Vagina (tissue), 2 donors: Measurements from ENCODE around the gene TXNL1. TPM values are rescaled to one million over a fixed set of nuclear protein-coding genes. Genes with fewer than 3 reads are reported as not detected.
A peak's percentile ranks its signal among the peaks of the same experiment; 100 is the strongest.
"Not testable (repeated sequence)": the region's sequence is repeated elsewhere in the genome, so short reads cannot be mapped to it uniquely, and the experiment has no call there.

Source experiments
- DNase-seq, 2 donors: peaks; one replicate each; pipeline ENCODE4 v3.0.0-alpha.2; 2017; ENCODE audit errors: extremely low spot score in 2 of 2
- H3K27ac ChIP-seq: fragments of 200-600 bp; sonication (generic); one replicate; pipeline ENCODE4 v1.5.1; 2019
- H3K27me3 ChIP-seq: fragments of 200-600 bp; sonication (generic); one replicate; pipeline ENCODE4 v1.5.1; 2019
- H3K36me3 ChIP-seq, 2 donors: fragments of 200-600 bp; sonication (generic); one replicate each; pipeline ENCODE4 v1.5.1; 2017 to 2019
- H3K4me1 ChIP-seq: fragments of 200-600 bp; sonication (generic); one replicate; pipeline ENCODE4 v1.5.1; 2019
- H3K4me3 ChIP-seq, 2 donors: fragments of 200-600 bp; sonication (generic); 1 replicate in 1 of 2; 2 replicates in 1 of 2; pipeline ENCODE4 v1.5.1; 2016 to 2019
- H3K9me3 ChIP-seq: fragments of 200-600 bp; sonication (generic); one replicate; pipeline ENCODE4 v1.5.1; 2019
- CTCF ChIP-seq, 3 experiments: fragments of 450-650 bp in 2 of 3; fragments of 200-600 bp in 1 of 3; sonication (generic) in 1 of 3; IDR thresholded peaks; one replicate each; pipeline ENCODE4 v1.5.1; 2017 to 2019; ENCODE audit warnings: antibody characterized with exemption in 3 of 3, mild to moderate bottlenecking in 2 of 3, moderate library complexity in 2 of 3
- POLR2A ChIP-seq, 2 donors: fragments of 450-650 bp; IDR thresholded peaks; one replicate each; pipeline ENCODE4 v1.6.1; 2017; ENCODE audit warnings: antibody characterized with exemption in 2 of 2, mild to moderate bottlenecking in 2 of 2, moderate library complexity in 2 of 2
- POLR2AphosphoS5 ChIP-seq, 2 donors: sonication (generic); formaldehyde crosslinking; IDR thresholded peaks; one replicate each; pipeline ENCODE4 v1.9.0; 2017; ENCODE audit warnings: antibody characterized with exemption in 2 of 2, mild to moderate bottlenecking in 2 of 2, low read depth in 1 of 2; ENCODE audit not compliant: insufficient read depth in 1 of 2
- intact Hi-C: fragments of 100-400 bp; cut with DNase I; formaldehyde crosslinking; loops from one replicate; pipeline ENCODE4 v1.15.1; 2023
- total RNA-seq: library from RNA; depleted of rRNA; stranded (reverse); fragments of >200 nt; gene quantifications from one replicate; pipeline ENCODE4 v1.2.3, GENCODE V29; 2016

Gene TXNL1
- total RNA-seq, 1 donor from 2014 or later, result 26.3 TPM

GRCh38 chr18:56579451-56579850 lies 58.9 kb downstream of the TXNL1 start:
- no peak for DNase-seq
- no peak overlapping the region for H3K27ac ChIP-seq
- H3K9me3 ChIP-seq, result no peaks in the 10 kb centered on the region
- H3K4me3 ChIP-seq, result no peak overlapping the region
- no peaks in the 10 kb centered on the region for H3K27me3 ChIP-seq
- H3K4me1 ChIP-seq, result peaks cover 15% of the 10 kb centered on the region
- intact Hi-C loops, result loop anchor here (10.0 kb wide), 1 partner anchor 1165 kb away; no protein-coding TSS in a partner anchor
- no peaks in the 10 kb centered on the region for H3K36me3 ChIP-seq
- TF ChIP-seq POLR2A (IDR thresholded peaks at IDR 0.05) (no peak), POLR2AphosphoS5 (IDR thresholded peaks at IDR 0.05; ENCODE audit: insufficient read depth in 1 of 2, low read depth in 1 of 2) (no peak), CTCF (IDR thresholded peaks at IDR 0.05) (no peak)

GRCh38 chr18:56576826-56577573 lies 61.4 kb downstream of the TXNL1 start:
- Histone ChIP-seq H3K27ac (no peak overlapping the region), H3K9me3 (no peaks in the 10 kb centered on the region), H3K4me3 (no peak overlapping the region), H3K4me1 (peaks cover 16% of the 10 kb centered on the region), H3K36me3 (no peaks in the 10 kb centered on the region), H3K27me3 (no peaks in the 10 kb centered on the region)
- intact Hi-C loops, result loop anchor here (10.0 kb wide), 1 partner anchor 1162 kb away; no protein-coding TSS in a partner anchor
- TF ChIP-seq POLR2AphosphoS5 (IDR thresholded peaks at IDR 0.05; ENCODE audit: insufficient read depth in 1 of 2, low read depth in 1 of 2), result no peak
- no peak for DNase-seq

GRCh38 chr18:56575819-56576663 lies 62.4 kb downstream of the TXNL1 start:
- H3K27ac ChIP-seq, result peak overlapping the region; percentile 30
- intact Hi-C loops, result loop anchor here (10.0 kb wide), 1 partner anchor 1161 kb away; no protein-coding TSS in a partner anchor
- DNase-seq, result no peak
- H3K4me1 ChIP-seq, result peaks cover 16% of the 10 kb centered on the region
- H3K36me3 ChIP-seq, result no peaks in the 10 kb centered on the region
- H3K4me3 ChIP-seq, result no peak overlapping the region
- H3K9me3 ChIP-seq, result no peaks in the 10 kb centered on the region
- H3K27me3 ChIP-seq, result no peaks in the 10 kb centered on the region
- TF ChIP-seq CTCF (IDR thresholded peaks at IDR 0.05) (peak; percentile 54 to 81 (median 74)), POLR2AphosphoS5 (IDR thresholded peaks at IDR 0.05; ENCODE audit: insufficient read depth in 1 of 2, low read depth in 1 of 2) (no peak)

- peak overlapping the region; percentile 30 for H3K27ac ChIP-seq
- no peak for DNase-seq
- H3K27me3 ChIP-seq, result no peaks in the 10 kb centered on the region
- H3K9me3 ChIP-seq, result no peaks in the 10 kb centered on the region
- TF ChIP-seq POLR2A (IDR thresholded peaks at IDR 0.05), result no peak
- intact Hi-C loops, result loop anchor here (10.0 kb wide), 1 partner anchor 1160 kb away; no protein-coding TSS in a partner anchor
- peaks cover 16% of the 10 kb centered on the region for H3K4me1 ChIP-seq
- H3K36me3 ChIP-seq, result no peaks in the 10 kb centered on the region
- no peak overlapping the region for H3K4me3 ChIP-seq
These were observed 63.5 kb downstream of the TXNL1 start for GRCh38 chr18:56574861-56575260.

GRCh38 chr18:56572267-56572666 lies 66.1 kb downstream of the TXNL1 start:
- H3K36me3 ChIP-seq, H3K27me3 ChIP-seq, DNase-seq, H3K4me3 ChIP-seq, H3K27ac ChIP-seq, H3K9me3 ChIP-seq: not testable (repeated sequence)
- intact Hi-C loops, result loop anchor here (10.0 kb wide), 1 partner anchor 1157 kb away; no protein-coding TSS in a partner anchor
- H3K4me1 ChIP-seq, result peaks cover 16% of the 10 kb centered on the region

GRCh38 chr18:56570978-56571377 lies 67.4 kb downstream of the TXNL1 start:
- Histone ChIP-seq H3K27ac (no peak overlapping the region), H3K36me3 (no peaks in the 10 kb centered on the region), H3K9me3 (no peaks in the 10 kb centered on the region), H3K27me3 (no peaks in the 10 kb centered on the region), H3K4me3 (no peak overlapping the region), H3K4me1 (peaks cover 22% of the 10 kb centered on the region)
- no peak for DNase-seq
- intact Hi-C loops, result loop anchor here (10.0 kb wide), 1 partner anchor 1156 kb away; no protein-coding TSS in a partner anchor
- TF ChIP-seq CTCF (IDR thresholded peaks at IDR 0.05), result no peak
- TF ChIP-seq POLR2AphosphoS5 (IDR thresholded peaks at IDR 0.05; ENCODE audit: insufficient read depth in 1 of 2, low read depth in 1 of 2), result no peak
- no peak for TF ChIP-seq POLR2A (IDR thresholded peaks at IDR 0.05)
